Measurements from ENCODE around the gene RNF113B. TPM values are rescaled to one million over a fixed set of nuclear protein-coding genes. Genes with fewer than 3 reads are reported as not detected.

The RNF113B gene
- total and polyA plus RNA-seq, 2 of the 13 experiments (the other 11 are each of a cell fraction or from before 2014, with no cell fraction given), result not detected

- TF ChIP-seq ZNF407 (CRISPR knock-in tag; IDR thresholded peaks at IDR 0.05; ENCODE audit: not compliant biosample characterization), result no peak
- TF ChIP-seq KAT8 (CRISPR knock-in tag; IDR thresholded peaks at IDR 0.05), result no peak
- TF ChIP-seq ZNF607 (CRISPR knock-in tag; IDR thresholded peaks at IDR 0.05; ENCODE audit: borderline replicate concordance), result no peak
- TF ChIP-seq ZNF432 (CRISPR knock-in tag; IDR thresholded peaks at IDR 0.05; ENCODE audit: borderline replicate concordance), result no peak
- TF ChIP-seq ZNF800 (CRISPR knock-in tag; IDR thresholded peaks at IDR 0.05), result no peak
- 0 out of 2 replicates have a peak, but pooled peaks have one; percentile 22 for TF ChIP-seq ZBTB38 (CRISPR knock-in tag; IDR thresholded peaks at IDR 0.05)
These were observed 11.6 kb upstream of the RNF113B start (continued) for GRCh38 chr13:98188544-98189166.
